Astrocyte (in vitro differentiated cells and primary cell): ENCODE measurements around the gene CACNB2.

Source experiments
- EZH2 ChIP-seq: IDR thresholded peaks from 2 replicates; pipeline ENCODE4 v1.6.1; 2012; ENCODE audit warnings: mild to moderate bottlenecking, low read length, inconsistent platforms; ENCODE audit not compliant: insufficient read depth
- TF ChIP-seq, protein P1 (sequence below): IDR thresholded peaks from 2 replicates; pipeline ENCODE4 v1.5.1; 2011; ENCODE audit warnings: low read depth, mild to moderate bottlenecking, inconsistent platforms, low read length, moderate library complexity; ENCODE audit not compliant: insufficient read depth

DNA sequence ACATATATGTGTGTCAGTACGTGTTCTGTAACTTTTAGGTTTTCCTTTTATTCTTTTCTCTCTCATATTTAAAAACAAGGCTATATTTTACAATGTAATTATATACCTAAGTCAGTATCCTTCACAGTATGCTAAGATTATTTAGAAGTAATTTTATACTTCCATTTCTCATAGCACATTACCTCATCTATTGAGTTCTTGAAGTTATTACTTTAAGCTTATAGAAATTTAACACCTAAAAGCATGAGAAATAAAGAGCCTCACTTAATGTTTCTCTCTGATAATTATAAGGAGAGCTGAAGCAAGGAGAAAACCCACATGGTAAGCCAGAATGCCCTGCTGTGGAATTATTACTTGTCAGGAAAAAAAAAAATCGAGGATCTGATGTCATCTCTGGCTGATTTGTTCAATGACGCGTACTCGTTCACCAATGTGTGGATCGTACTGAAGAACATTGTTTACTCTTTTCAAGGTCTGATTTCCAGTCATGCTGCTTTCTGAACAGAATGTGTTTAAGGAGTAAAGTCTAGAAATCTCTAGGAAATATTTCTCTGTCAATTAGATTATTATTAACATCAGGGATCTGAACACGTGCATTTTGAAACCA is 21.9 kb downstream of the CACNB2 start:
- TF ChIP-seq EZH2: no peak
- TF ChIP-seq, protein P1, sequence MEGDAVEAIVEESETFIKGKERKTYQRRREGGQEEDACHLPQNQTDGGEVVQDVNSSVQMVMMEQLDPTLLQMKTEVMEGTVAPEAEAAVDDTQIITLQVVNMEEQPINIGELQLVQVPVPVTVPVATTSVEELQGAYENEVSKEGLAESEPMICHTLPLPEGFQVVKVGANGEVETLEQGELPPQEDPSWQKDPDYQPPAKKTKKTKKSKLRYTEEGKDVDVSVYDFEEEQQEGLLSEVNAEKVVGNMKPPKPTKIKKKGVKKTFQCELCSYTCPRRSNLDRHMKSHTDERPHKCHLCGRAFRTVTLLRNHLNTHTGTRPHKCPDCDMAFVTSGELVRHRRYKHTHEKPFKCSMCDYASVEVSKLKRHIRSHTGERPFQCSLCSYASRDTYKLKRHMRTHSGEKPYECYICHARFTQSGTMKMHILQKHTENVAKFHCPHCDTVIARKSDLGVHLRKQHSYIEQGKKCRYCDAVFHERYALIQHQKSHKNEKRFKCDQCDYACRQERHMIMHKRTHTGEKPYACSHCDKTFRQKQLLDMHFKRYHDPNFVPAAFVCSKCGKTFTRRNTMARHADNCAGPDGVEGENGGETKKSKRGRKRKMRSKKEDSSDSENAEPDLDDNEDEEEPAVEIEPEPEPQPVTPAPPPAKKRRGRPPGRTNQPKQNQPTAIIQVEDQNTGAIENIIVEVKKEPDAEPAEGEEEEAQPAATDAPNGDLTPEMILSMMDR: no peak
